ENCODE results near the gene MRPL43. TPM values are rescaled to one million over a fixed set of nuclear protein-coding genes. Genes with fewer than 3 reads are reported as not detected.

Gene MRPL43
- total RNA-seq, 2 experiments from 2014 or later, result 45.0 to 47.3 TPM

DNA sequence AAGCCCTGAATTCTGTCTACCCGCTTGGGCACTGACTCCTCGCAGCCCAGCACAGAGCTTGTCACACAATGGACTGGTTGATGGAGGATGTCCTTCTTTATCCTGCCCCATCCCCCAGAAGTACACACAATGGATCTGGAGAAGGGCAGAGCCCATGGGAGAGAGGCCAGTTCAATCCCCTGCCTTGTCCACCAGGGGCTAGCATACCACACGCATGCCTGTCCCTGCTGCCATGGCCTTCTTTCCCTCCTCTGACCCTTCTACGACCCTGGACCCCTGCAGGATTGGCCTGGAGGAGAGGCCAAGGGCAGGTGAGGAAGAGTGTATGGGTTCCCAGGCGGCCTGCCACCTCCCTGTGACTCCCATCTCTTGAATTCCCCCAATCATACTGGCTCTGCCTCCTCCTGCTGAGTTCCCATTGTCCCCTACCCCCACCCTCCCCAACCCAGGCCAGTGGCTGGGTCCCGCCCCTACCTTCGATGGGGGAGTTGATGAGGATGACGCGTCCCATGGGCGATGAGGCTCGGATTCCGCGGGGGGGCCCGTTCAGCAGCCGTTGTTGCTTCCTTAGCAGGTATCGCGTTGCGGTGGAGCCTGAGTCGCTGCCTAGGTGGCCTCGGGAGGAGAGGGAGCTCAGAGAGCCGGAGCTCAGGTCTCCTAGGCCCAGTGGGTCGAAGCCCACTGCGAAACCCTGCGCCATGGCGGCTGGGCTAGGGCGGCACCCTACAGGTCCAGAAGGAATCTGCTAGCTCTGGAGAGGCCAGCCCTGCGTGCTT is 42.4 kb upstream of the MRPL43 start:
- no peak for DNase-seq
- Mint-ChIP-seq H3K27me3 (ENCODE audit: low read depth) (no peaks in the 10 kb centered on the region), H3K4me1 (ENCODE audit: low read depth) (peaks cover 12% of the 10 kb centered on the region), H3K9me3 (no peaks in the 10 kb centered on the region), H3K4me3 (no peak overlapping the region), H3K27ac (no peak overlapping the region), H3K36me3 (ENCODE audit: low read depth) (no peaks in the 10 kb centered on the region)
- CTCF ChIA-PET, result interaction anchor here (0.7 to 7.8 kb wide), 7 partner anchors 10 to 32 kb away, joined by 3 to 88 read pairs (median 6); no protein-coding TSS in a partner anchor
- intact Hi-C loops (cut with micrococcal nuclease), result no loop called here

DNA sequence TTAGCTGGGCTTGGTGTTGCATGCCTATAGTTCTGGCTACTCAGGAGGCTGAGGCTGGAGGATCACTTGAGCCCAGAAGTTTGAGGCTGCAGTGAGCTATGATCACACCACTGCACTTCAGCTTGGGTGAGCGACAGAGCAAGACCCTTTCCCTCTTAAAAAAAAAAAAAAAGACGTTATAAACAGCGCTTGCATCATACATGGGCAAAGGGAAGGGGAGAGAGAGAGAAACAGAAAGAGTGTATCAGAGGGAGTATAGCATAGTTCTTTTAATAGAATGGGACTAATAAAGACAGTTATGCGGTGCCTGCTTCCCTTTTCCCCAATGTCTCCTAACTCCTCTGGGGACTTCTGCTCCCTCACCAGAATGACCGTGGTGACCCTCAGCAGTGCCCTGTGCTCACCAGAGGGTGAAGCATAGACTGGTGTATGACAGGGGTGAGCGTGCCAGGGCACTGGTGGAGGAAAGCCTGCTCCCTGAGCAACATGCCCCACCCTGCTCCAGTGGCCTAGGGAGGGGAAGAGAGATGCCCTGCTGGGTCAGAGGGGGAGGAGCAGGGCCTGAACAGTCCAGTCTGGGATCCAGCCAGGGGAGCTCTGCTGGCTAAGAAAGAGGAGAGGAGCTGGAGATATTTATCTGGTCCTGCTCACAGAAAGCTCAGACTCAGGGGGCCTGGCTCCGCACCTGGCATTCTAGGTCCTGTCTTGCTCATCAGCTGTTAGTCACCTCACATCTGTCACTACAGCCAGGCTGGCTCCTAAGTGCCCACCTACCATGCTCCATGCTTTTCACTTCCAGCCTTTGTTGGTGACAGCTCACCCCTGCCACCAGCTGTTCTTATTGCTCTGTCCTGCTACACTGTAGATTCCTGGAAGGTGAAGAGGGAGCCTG is 41.4 kb upstream of the MRPL43 start:
- no peaks in the 10 kb centered on the region for H3K9me3 Mint-ChIP-seq
- H3K27me3 Mint-ChIP-seq (ENCODE audit: low read depth), result no peaks in the 10 kb centered on the region
- H3K27ac Mint-ChIP-seq, result no peak overlapping the region
- intact Hi-C loops (cut with micrococcal nuclease), result no loop called here
- no peak for DNase-seq
- peaks cover 12% of the 10 kb centered on the region for H3K4me1 Mint-ChIP-seq (ENCODE audit: low read depth)
- H3K4me3 Mint-ChIP-seq, result no peak overlapping the region
- CTCF ChIA-PET, result interaction anchor here (0.7 to 7.8 kb wide), 5 partner anchors 12 to 31 kb away, joined by 3 to 88 read pairs (median 3); no protein-coding TSS in a partner anchor
- no peaks in the 10 kb centered on the region for H3K36me3 Mint-ChIP-seq (ENCODE audit: low read depth)

- Mint-ChIP-seq H3K4me1 (ENCODE audit: low read depth) (peaks cover 2% of the 10 kb centered on the region), H3K4me3 (no peak overlapping the region), H3K27me3 (ENCODE audit: low read depth) (no peaks in the 10 kb centered on the region), H3K36me3 (ENCODE audit: low read depth) (no peaks in the 10 kb centered on the region), H3K27ac (peak overlapping the region; percentile 12), H3K9me3 (no peaks in the 10 kb centered on the region)
- intact Hi-C loops (cut with micrococcal nuclease), result no loop called here
- CTCF ChIA-PET, result interaction anchor here (1.8 to 7.8 kb wide), 2 partner anchors 11 to 30 kb away, joined by 4 to 88 read pairs; no protein-coding TSS in a partner anchor
- DNase-seq, result no peak
Observed at GRCh38 chr10:101027106-101027720, 39.9 kb upstream of the MRPL43 start.

- H3K27ac Mint-ChIP-seq, result no peak overlapping the region
- peaks cover 6% of the 10 kb centered on the region for H3K4me1 Mint-ChIP-seq (ENCODE audit: low read depth)
- no peak overlapping the region for H3K4me3 Mint-ChIP-seq
- CTCF ChIA-PET, result interaction anchor here (1.0 kb wide), 1 partner anchor 8 kb away, joined by 4 read pairs; no protein-coding TSS in a partner anchor
- H3K9me3 Mint-ChIP-seq, result no peaks in the 10 kb centered on the region
- H3K27me3 Mint-ChIP-seq (ENCODE audit: low read depth), result peaks cover 14% of the 10 kb centered on the region
- no peak for DNase-seq
- intact Hi-C loops (cut with micrococcal nuclease), result no loop called here
- H3K36me3 Mint-ChIP-seq (ENCODE audit: low read depth), result no peaks in the 10 kb centered on the region
Observed at GRCh38 chr10:101022967-101023705, 35.8 kb upstream of the MRPL43 start.

DNA sequence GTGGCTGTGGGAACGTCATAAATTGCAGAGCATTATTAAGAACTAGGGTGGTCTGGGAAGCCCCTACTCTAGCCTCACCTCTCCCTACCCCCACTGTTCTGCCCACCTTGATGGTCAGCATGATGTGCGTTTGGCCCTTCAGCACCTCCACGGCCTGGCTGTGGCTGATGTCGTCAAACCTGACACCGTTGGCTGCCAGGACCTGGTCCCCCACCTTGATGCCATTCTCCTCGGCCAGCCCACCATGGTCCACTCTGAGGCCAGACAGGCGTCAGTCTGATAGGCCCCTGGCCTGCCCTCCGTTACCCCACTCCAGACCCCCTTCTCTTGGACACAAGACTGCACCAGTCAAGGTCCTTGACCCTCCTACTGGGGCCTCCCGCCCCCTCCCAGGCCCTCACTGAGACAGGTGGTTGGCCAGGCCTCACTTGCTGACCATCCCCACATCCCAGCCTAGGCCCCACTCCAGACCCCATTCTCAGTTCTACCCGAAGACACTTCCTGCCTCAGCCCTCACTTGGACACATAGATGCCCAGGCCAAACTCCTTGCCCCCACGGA is 34.5 kb upstream of the MRPL43 start:
- no peak overlapping the region for H3K4me3 Mint-ChIP-seq
- intact Hi-C loops (cut with micrococcal nuclease), result no loop called here
- no peak overlapping the region for H3K27ac Mint-ChIP-seq
- CTCF ChIA-PET, result no interaction called here
- peaks cover 25% of the 10 kb centered on the region for H3K27me3 Mint-ChIP-seq (ENCODE audit: low read depth)
- no peaks in the 10 kb centered on the region for H3K9me3 Mint-ChIP-seq
- no peaks in the 10 kb centered on the region for H3K36me3 Mint-ChIP-seq (ENCODE audit: low read depth)
- H3K4me1 Mint-ChIP-seq (ENCODE audit: low read depth), result peaks cover 6% of the 10 kb centered on the region
- DNase-seq, result no peak

DNA sequence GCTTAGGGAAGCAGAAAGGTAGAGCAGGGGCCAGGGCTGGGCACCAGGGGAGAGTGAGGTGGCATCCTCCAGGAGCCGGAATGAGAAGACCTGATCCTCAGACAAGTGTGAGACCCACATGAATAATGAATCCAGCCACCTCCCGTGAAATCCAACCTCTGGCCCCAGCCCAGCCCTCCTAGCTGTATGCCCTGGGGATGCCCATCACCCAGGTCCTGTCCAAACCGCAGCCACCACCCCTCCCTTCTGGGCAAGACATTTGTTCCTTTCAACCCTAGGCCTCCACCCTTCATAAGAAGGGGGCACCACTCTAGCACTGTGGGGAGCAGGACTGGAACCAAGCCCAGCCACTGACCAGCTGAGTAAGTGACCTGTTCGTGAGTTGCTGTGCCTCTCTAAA is 33.9 kb upstream of the MRPL43 start:
- Mint-ChIP-seq H3K27me3 (ENCODE audit: low read depth) (peaks cover 30% of the 10 kb centered on the region), H3K4me3 (no peak overlapping the region), H3K36me3 (ENCODE audit: low read depth) (no peaks in the 10 kb centered on the region), H3K4me1 (ENCODE audit: low read depth) (peaks cover 6% of the 10 kb centered on the region), H3K9me3 (no peaks in the 10 kb centered on the region), H3K27ac (no peak overlapping the region)
- intact Hi-C loops (cut with micrococcal nuclease), result no loop called here
- CTCF ChIA-PET, result no interaction called here
- no peak for DNase-seq

DNA sequence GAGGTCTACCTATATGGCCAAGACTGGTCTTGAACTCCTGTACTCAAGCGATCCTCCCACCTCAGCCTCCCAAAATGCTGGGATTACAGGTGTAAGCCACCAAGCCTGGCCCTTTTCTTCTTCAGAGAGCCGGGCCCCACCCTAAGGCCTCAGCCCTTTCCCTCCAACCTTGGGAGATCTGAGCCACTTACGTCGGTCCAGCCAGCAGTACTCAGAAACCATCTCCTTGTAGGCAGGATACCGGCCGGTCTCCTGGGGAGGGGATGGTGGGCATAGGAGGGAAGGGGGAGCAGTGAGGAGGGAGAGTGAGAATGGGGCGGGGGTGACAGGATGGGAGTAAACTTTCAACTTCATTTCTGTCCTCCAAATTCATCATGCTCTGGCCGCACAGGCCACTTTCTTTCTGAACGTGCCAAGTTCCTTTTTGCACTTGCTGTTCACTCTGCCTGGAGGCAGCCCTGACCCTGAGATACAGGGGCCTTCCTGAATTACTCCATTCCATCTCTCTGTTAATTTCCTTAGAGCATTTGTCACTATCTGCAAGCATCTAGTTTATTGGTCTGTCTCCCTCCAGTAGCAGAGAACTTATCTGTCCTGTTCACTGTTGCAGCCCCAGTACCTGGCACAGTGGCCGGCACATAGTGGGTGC is 33.3 kb upstream of the MRPL43 start:
- peaks cover 6% of the 10 kb centered on the region for H3K4me1 Mint-ChIP-seq (ENCODE audit: low read depth)
- CTCF ChIA-PET, result interaction anchor here (1.7 to 7.2 kb wide), 3 partner anchors 22 to 121 kb away, joined by 6 to 94 read pairs (median 20); partner anchors contain the start of gene LZTS2
- no peak for DNase-seq
- no peaks in the 10 kb centered on the region for H3K36me3 Mint-ChIP-seq (ENCODE audit: low read depth)
- no peak overlapping the region for H3K4me3 Mint-ChIP-seq
- peaks cover 32% of the 10 kb centered on the region for H3K27me3 Mint-ChIP-seq (ENCODE audit: low read depth)
- H3K9me3 Mint-ChIP-seq, result no peaks in the 10 kb centered on the region
- no peak overlapping the region for H3K27ac Mint-ChIP-seq
- intact Hi-C loops (cut with micrococcal nuclease), result no loop called here

GRCh38 chr10:101019440-101019703 is 32.1 kb upstream of the MRPL43 start:
- Mint-ChIP-seq H3K27me3 (ENCODE audit: low read depth) (peaks cover 39% of the 10 kb centered on the region), H3K36me3 (ENCODE audit: low read depth) (no peaks in the 10 kb centered on the region), H3K9me3 (no peaks in the 10 kb centered on the region), H3K27ac (no peak overlapping the region), H3K4me3 (no peak overlapping the region), H3K4me1 (ENCODE audit: low read depth) (peaks cover 6% of the 10 kb centered on the region)
- intact Hi-C loops (cut with micrococcal nuclease), result loop anchor here (1.0 to 2.0 kb wide), 2 partner anchors 41 to 49 kb away; partner anchors contain the start of gene KAZALD1
- CTCF ChIA-PET, result interaction anchor here (0.6 to 7.2 kb wide), 18 partner anchors 9 to 122 kb away, joined by 3 to 94 read pairs (median 8); partner anchors contain the start of genes KAZALD1, LZTS2, PDZD7 and SFXN3
- no peak for DNase-seq

- no peaks in the 10 kb centered on the region for H3K9me3 Mint-ChIP-seq
- peaks cover 41% of the 10 kb centered on the region for H3K27me3 Mint-ChIP-seq (ENCODE audit: low read depth)
- peak; percentile 87 for DNase-seq
- no peak overlapping the region for H3K27ac Mint-ChIP-seq
- intact Hi-C loops (cut with micrococcal nuclease), result loop anchor here (1.0 to 2.0 kb wide), 2 partner anchors 42 to 49 kb away; partner anchors contain the start of gene KAZALD1
- CTCF ChIA-PET, result interaction anchor here (0.6 to 7.2 kb wide), 19 partner anchors 10 to 123 kb away, joined by 3 to 94 read pairs (median 6); partner anchors contain the start of genes KAZALD1, LZTS2, PDZD7 and SFXN3
- H3K36me3 Mint-ChIP-seq (ENCODE audit: low read depth), result no peaks in the 10 kb centered on the region
- no peak overlapping the region for H3K4me3 Mint-ChIP-seq
- peaks cover 8% of the 10 kb centered on the region for H3K4me1 Mint-ChIP-seq (ENCODE audit: low read depth)
Observed at GRCh38 chr10:101018600-101019439, 31.5 kb upstream of the MRPL43 start.

- Mint-ChIP-seq H3K9me3 (no peaks in the 10 kb centered on the region), H3K36me3 (ENCODE audit: low read depth) (no peaks in the 10 kb centered on the region)
- intact Hi-C loops (cut with micrococcal nuclease), result loop anchor here (2.0 kb wide), 1 partner anchor 43 kb away; the partner anchor contains the start of gene KAZALD1
Observed at GRCh38 chr10:101018118-101018599, 30.9 kb upstream of the MRPL43 start.

More at GRCh38 chr10:101018118-101018599, 30.9 kb upstream of the MRPL43 start:
- CTCF ChIA-PET, result interaction anchor here (0.5 to 7.2 kb wide), 18 partner anchors 11 to 362 kb away, joined by 3 to 94 read pairs (median 10); partner anchors contain the start of genes KAZALD1, LZTS2, PDZD7 and SFXN3
- H3K4me3 Mint-ChIP-seq, result no peak overlapping the region
- no peak for DNase-seq
- H3K27me3 Mint-ChIP-seq (ENCODE audit: low read depth), result peaks cover 43% of the 10 kb centered on the region
- H3K27ac Mint-ChIP-seq, result no peak overlapping the region
- H3K4me1 Mint-ChIP-seq (ENCODE audit: low read depth), result peaks cover 13% of the 10 kb centered on the region
